Heart left ventricle (tissue), 13 donors: ENCODE measurements around the gene S1PR4.

Experiments used
- CTCF ChIP-seq, 12 donors: fragments of 200-600 bp; sonication (generic) in 4 of 12; IDR thresholded peaks; one replicate each; pipeline versions ENCODE4 v1.5.0 to v1.8.0; 2018 to 2022; ENCODE audit warnings: antibody characterized with exemption in 12 of 12, mild to moderate bottlenecking in 5 of 12
- POLR2A ChIP-seq, 2 donors: fragments of 450-650 bp; IDR thresholded peaks; one replicate each; pipeline ENCODE4 v1.6.1; 2017; ENCODE audit warnings: antibody characterized with exemption in 2 of 2, mild to moderate bottlenecking in 2 of 2, moderate library complexity in 2 of 2
- donor health status: ischemic (EF 13 %, LVEDD 7.1; RV severe dilation, severe dysfunction).
- donor health status: DM: no; HTN: yes; CAD: no.
- donor health status: DM: no; HTN: no; CAD: no.
- donor health status: ischemic (EF 25% LVEDD 6.9; RV normal size, moderate dysfunction).
- donor health status: ischemic (EF 25% LVEDD 5.7; RV mildly dilated, moderate dysfunction).
- donor health status: ischemic (EF 35%, LVEDD 5.7; RV mildly dilated, moderate dysfunction).
- donor health status: nonischemic (EF 11% LVEDD 7.7; RV severe dilation, severe dysfunction).
- donor health status: DM: yes; HTN: yes; CAD: no.
- donor health status: PGD.
- donor health status: ischemic (EF 29% LVEDD 5.4; RV normal size, mild dysfunction).
- donor health status: nonischemic (EF 23%, LVEDD 6.1; RV moderate dilation, normal function).

GRCh38 chr19:3213159-3213558, 34.6 kb downstream of the S1PR4 start:
- no peak for TF ChIP-seq CTCF (IDR thresholded peaks at IDR 0.05)
- no peak for TF ChIP-seq POLR2A (IDR thresholded peaks at IDR 0.05)
